BLaER1 treated with 17β-estradiol and CSF1 and Interleukin-3, amounts not matched to agents 10 nM and 100 nM (cell line): ENCODE results near the gene CDKL5.

ENCODE experiments used
- H3K27ac ChIP-seq, 11 experiments: shearing (Covaris generic); formaldehyde crosslinking; 2 replicates each; pipeline ENCODE4 v1.8.1; 2022
- H3K27me3 ChIP-seq, 11 experiments: shearing (Covaris generic); formaldehyde crosslinking; 2 replicates each; pipeline ENCODE4 v1.8.1; 2022
- H3K36me3 ChIP-seq, 11 experiments: shearing (Covaris generic); formaldehyde crosslinking; 2 replicates each; pipeline ENCODE4 v1.8.1; 2022
- H3K4me1 ChIP-seq, 10 experiments: shearing (Covaris generic); formaldehyde crosslinking; 2 replicates each; pipeline ENCODE4 v1.8.1; 2022
- H3K4me2 ChIP-seq, 11 experiments: shearing (Covaris generic); formaldehyde crosslinking; 2 replicates each; pipeline ENCODE4 v1.8.1; 2022
- H3K4me3 ChIP-seq, 10 experiments: shearing (Covaris generic); formaldehyde crosslinking; 2 replicates each; pipeline ENCODE4 v1.8.1; 2022
- H3K9ac ChIP-seq, 11 experiments: shearing (Covaris generic); formaldehyde crosslinking; 2 replicates each; pipeline ENCODE4 v1.8.1; 2022
- H3K9me3 ChIP-seq, 11 experiments: shearing (Covaris generic); formaldehyde crosslinking; replicated peaks in 1 of 11; 2 replicates each; pipeline ENCODE4 v1.8.1; 2022
- H4K20me1 ChIP-seq, 11 experiments: shearing (Covaris generic); formaldehyde crosslinking; 2 replicates each; pipeline ENCODE4 v1.8.1; 2022
- Cebpa-rat ChIP-seq, 11 experiments: shearing (Covaris generic); IDR thresholded peaks; 2 replicates each; pipeline ENCODE4 v1.8.1; 2022

The CDKL5 gene

GRCh38 chrX:18698737-18699650 lies 273.6 kb downstream of the CDKL5 start:
- no peak overlapping the region for H3K27ac ChIP-seq
- no peaks in the 10 kb centered on the region; a peak in 2 of 22 replicates for H4K20me1 ChIP-seq
- H3K9me3 ChIP-seq: peaks cover 3 to 17% (median 12%) of the 10 kb centered on the region in 11 experiments; a peak in 19 of 22 replicates
- H3K27me3 ChIP-seq: peaks cover 64 to 100% (median 90%) of the 10 kb centered on the region in 11 experiments
- no peak for TF ChIP-seq Cebpa-rat (IDR thresholded peaks at IDR 0.05)
- H3K9ac ChIP-seq: no peak overlapping the region
- no peaks in the 10 kb centered on the region for H3K4me1 ChIP-seq
- no peak overlapping the region for H3K4me2 ChIP-seq
- no peaks in the 10 kb centered on the region for H3K36me3 ChIP-seq
- no peak overlapping the region for H3K4me3 ChIP-seq

DNA sequence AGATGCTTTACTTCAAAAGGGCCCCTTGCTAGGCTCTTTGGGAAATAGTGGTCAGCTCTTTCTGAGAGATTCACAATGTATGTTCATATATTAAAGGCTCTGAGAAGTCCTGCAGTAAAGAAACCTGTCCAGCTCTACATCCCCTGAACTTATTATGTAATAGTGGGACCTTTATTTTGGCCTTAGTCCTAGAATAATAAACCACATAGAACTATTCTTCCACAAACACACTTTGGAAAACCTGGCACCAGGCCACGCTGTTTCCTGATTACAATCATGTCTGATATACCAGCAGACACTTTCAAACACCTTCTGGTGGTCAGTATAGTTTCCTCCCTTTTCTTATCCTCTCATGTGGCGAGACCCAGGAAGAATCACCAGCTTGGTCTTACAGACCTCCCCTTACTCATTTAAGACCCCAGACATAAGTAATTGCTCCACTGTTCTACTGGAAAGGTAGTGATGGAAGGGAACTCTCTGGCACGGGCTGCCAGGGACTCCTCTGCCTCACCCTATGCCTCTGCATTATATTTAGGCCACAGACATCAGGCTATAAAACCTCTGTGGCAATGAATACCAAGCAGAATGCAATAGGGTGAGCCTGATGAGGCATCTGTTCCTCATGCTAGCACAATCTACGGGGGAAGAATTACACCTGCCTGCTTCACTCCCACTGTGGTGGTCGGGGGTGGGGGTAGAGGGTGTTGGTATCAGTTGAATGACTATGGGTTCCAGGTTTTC lies 276.4 kb downstream of the CDKL5 start:
- H3K4me2 ChIP-seq: no peak overlapping the region
- H3K4me1 ChIP-seq: peaks cover 0 to under 1% (median 0%) of the 10 kb centered on the region in 10 experiments; a peak in 1 of 20 replicates
- H3K36me3 ChIP-seq: no peaks in the 10 kb centered on the region
- no peak overlapping the region for H3K27ac ChIP-seq
- peaks cover 62 to 97% (median 87%) of the 10 kb centered on the region in 11 experiments for H3K27me3 ChIP-seq
- H3K9me3 ChIP-seq: no peaks in the 10 kb centered on the region
- no peak overlapping the region for H3K9ac ChIP-seq
- no peak for TF ChIP-seq Cebpa-rat (IDR thresholded peaks at IDR 0.05)
- H3K4me3 ChIP-seq: no peak overlapping the region
- H4K20me1 ChIP-seq: no peaks in the 10 kb centered on the region; a peak in 2 of 22 replicates

DNA sequence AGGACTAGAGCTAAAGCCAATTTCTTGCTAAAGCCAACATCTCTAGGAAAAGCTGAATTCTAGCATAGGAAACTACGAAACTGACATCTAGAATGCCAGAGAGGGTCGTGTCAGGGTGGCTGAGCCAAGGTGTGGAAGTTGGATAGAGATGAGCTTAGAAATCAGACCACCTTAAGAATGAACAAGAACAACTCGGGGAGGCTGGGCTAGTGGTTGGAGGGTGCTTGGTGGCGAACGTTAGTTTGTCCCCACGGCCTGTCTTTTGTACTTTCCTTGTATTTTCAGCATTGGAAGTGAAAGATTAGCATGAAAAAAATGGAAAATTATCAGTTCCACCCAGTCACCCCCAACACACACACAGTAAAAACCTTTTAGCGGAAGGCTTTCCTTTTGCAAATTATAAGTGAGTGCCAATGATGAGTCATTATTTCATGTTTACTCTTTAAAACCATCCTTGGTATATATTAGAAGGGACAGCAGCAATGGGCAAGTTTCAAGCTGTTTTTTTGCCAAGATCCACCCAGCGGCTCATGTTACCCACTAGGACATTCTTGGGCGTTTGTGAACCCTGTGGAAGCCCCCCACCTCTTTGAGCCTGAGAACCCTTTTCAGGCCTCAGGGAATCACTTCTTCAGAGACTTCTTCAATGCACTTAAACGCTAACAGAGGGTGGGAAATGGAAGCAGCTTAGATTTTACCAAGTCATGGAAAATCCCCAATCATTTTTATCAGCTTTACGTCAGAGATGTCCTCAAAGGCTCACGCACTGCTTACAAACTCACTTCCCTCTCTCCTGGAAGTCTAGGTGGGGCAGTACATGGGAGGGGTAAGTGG lies 277.2 kb downstream of the CDKL5 start:
- Histone ChIP-seq H3K4me2 (no peak overlapping the region), H3K9me3 (no peaks in the 10 kb centered on the region), H3K4me1 (peaks cover 0 to 8% (median 0%) of the 10 kb centered on the region in 10 experiments; a peak in 3 of 20 replicates), H3K9ac (no peak overlapping the region), H3K4me3 (no peak overlapping the region), H3K36me3 (no peaks in the 10 kb centered on the region), H3K27me3 (peaks cover 63 to 97% (median 87%) of the 10 kb centered on the region in 11 experiments), H3K27ac (no peak overlapping the region), H4K20me1 (no peaks in the 10 kb centered on the region)
- TF ChIP-seq Cebpa-rat (IDR thresholded peaks at IDR 0.05): no peak
